Upper lobe of left lung (tissue), 6 donors: Measurements from ENCODE around the gene CCN2. TPM values are rescaled to one million over a fixed set of nuclear protein-coding genes. Genes with fewer than 3 reads are reported as not detected.

Experiments
- ATAC-seq, 2 donors: fragments of 200-7000 bp; cut with Tn5 transposase; one replicate each; pipeline ENCODE4 v1.9.1; 2022; ENCODE audit warnings: mild to moderate bottlenecking in 2 of 2, moderate library complexity in 2 of 2; ENCODE audit not compliant: low FRiP score in 2 of 2
- DNase-seq, 2 donors: peaks; one replicate each; pipeline ENCODE4 v3.0.0-alpha.2; 2019 to 2020
- H3K27ac ChIP-seq, 4 donors: fragments of 200-600 bp; sonication (generic); one replicate each; pipeline ENCODE4 v1.5.1; 2016 to 2019
- H3K27me3 ChIP-seq, 4 donors: fragments of 200-600 bp; sonication (generic); one replicate each; pipeline ENCODE4 v1.5.1; 2017 to 2019
- H3K36me3 ChIP-seq, 4 donors: fragments of 200-600 bp; sonication (generic); one replicate each; pipeline ENCODE4 v1.5.1; 2016 to 2019
- H3K4me1 ChIP-seq, 4 donors: fragments of 200-600 bp; sonication (generic); one replicate each; pipeline ENCODE4 v1.5.1; 2018 to 2019
- H3K4me3 ChIP-seq, 4 donors: fragments of 200-600 bp; sonication (generic); one replicate each; pipeline ENCODE4 v1.5.1; 2017 to 2019; ENCODE audit warnings: mild to moderate bottlenecking in 2 of 4, moderate library complexity in 1 of 4
- H3K9me3 ChIP-seq, 4 donors: fragments of 200-600 bp; sonication (generic); one replicate each; pipeline ENCODE4 v1.5.1; 2018 to 2019
- EP300 ChIP-seq, 4 donors: sonication (generic); formaldehyde crosslinking; IDR thresholded peaks; one replicate each; pipeline ENCODE4 v1.5.1; 2017; ENCODE audit warnings: antibody characterized with exemption in 4 of 4, control low read depth in 2 of 4
- POLR2A ChIP-seq, 4 donors: fragments of 450-650 bp; IDR thresholded peaks; one replicate each; pipeline ENCODE4 v1.5.1; 2016 to 2017; ENCODE audit warnings: antibody characterized with exemption in 4 of 4, mild to moderate bottlenecking in 2 of 4
- POLR2AphosphoS5 ChIP-seq, 2 donors: sonication (generic); formaldehyde crosslinking; IDR thresholded peaks; one replicate each; pipeline ENCODE4 v1.5.1; 2017; ENCODE audit warnings: antibody characterized with exemption in 2 of 2
- WGBS, 2 donors: methylation state at CpG; one replicate each; pipeline ENCODE4 v1.1.5; 2017 to 2018; 5-methylcytosine and 5-hydroxymethylcytosine counted together
- total RNA-seq, 6 donors: library from RNA; depleted of rRNA in 4 of 6; stranded (reverse); fragments of >200 nt in 4 of 6; gene quantifications; one replicate each; pipeline versions ENCODE4 v1.1.0 to v1.2.1, GENCODE V29; 2016 to 2021
- TF ChIP-seq, protein P1 (sequence below), 6 experiments: fragments of 450-650 bp in 4 of 6; fragments of 200-600 bp in 2 of 6; sonication (generic) in 2 of 6; IDR thresholded peaks; one replicate each; pipeline ENCODE4 v1.5.1; 2016 to 2019; ENCODE audit warnings: antibody characterized with exemption in 6 of 6
- donor health status: DM: no; HTN: no; CAD: no; lungs with moderate emphysema.
- donor health status: DM: no; HTN: yes; CAD: no; lungs with severe emphysema.

The CCN2 gene
- total RNA-seq, 6 donors from 2014 or later, result 96.4 to 320 (median 210) TPM

DNA sequence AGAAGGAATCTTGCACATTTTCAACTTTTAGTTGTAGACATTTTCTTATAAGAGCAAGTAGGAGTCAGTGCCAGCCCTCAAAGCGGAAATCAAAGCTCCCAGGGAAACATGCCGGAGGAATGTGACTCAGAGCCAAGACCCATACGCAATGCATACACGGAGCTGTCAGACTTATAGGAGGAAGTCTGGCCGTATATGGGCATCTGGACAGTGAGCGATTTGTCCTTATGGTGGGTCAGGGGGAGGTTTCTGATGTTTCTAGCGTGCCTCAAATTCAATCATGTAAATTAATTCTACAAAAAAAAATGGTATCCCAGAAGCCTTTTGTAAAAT is 3.6 kb upstream of the CCN2 start:
- WGBS, 2 donors, result 28 to 41% methylated on average over 7 of the region's 7 CpGs
- H3K4me3 ChIP-seq, result peak overlapping the region in 1 of 4 donors; percentile 23

DNA sequence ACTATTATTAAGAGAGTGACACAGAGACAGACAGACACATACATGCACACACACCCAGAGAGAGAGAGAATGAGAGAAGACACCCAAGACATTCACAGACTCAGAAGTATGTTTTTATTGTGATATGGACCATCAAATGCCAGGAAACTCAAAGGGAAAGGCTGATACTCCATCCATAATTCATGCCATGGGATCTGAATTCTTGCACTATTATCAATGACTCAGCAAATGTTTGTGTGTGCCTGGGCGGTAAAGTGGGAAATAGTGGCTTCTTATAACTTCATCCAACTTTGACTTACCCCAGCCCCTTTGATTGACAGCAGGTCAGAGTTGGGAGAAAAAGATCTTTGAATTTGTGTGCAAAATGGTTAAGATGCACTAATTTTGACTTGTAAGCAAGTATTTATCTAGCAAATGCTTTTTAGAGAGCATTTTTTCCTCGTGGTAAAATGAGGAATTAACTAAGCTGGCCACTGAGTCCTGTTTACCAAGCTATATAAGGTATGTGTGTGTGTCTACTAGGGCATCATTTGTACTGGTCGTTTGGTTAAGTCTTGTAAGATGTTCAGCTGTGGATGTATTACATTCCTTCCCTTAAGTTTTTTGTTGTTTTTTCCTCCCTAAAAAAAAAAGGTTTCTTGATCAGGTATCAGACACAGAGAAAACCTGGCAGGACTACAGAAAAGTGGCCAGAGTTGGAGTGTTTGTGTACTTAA is 3.0 kb upstream of the CCN2 start:
- peak overlapping the region in 3 of 4 donors; percentile 34 to 72 (median 44) for H3K27ac ChIP-seq
- no peak for DNase-seq
- H3K9me3 ChIP-seq, result no peaks in the 10 kb centered on the region
- ATAC-seq, result peak in 1 of 2 donors; percentile 1
- H3K27me3 ChIP-seq, result no peaks in the 10 kb centered on the region
- peaks cover 22 to 39% (median 26%) of the 10 kb centered on the region in 4 donors for H3K4me1 ChIP-seq
- 9 to 23% methylated on average over 3 of the region's 3 CpGs for whole genome bisulfite sequencing, 2 donors
- H3K36me3 ChIP-seq, result peaks cover 0 to 10% (median 2%) of the 10 kb centered on the region in 4 donors
- TF ChIP-seq POLR2A (IDR thresholded peaks at IDR 0.05) (no peak), POLR2AphosphoS5 (IDR thresholded peaks at IDR 0.05) (no peak), EP300 (IDR thresholded peaks at IDR 0.05) (no peak)
- TF ChIP-seq, protein P1, sequence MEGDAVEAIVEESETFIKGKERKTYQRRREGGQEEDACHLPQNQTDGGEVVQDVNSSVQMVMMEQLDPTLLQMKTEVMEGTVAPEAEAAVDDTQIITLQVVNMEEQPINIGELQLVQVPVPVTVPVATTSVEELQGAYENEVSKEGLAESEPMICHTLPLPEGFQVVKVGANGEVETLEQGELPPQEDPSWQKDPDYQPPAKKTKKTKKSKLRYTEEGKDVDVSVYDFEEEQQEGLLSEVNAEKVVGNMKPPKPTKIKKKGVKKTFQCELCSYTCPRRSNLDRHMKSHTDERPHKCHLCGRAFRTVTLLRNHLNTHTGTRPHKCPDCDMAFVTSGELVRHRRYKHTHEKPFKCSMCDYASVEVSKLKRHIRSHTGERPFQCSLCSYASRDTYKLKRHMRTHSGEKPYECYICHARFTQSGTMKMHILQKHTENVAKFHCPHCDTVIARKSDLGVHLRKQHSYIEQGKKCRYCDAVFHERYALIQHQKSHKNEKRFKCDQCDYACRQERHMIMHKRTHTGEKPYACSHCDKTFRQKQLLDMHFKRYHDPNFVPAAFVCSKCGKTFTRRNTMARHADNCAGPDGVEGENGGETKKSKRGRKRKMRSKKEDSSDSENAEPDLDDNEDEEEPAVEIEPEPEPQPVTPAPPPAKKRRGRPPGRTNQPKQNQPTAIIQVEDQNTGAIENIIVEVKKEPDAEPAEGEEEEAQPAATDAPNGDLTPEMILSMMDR (IDR thresholded peaks at IDR 0.05), result no peak
- no peak overlapping the region for H3K4me3 ChIP-seq

More for the DNA sequence above, 3.6 kb upstream of the CCN2 start:
- H3K27ac ChIP-seq, result peak overlapping the region in 3 of 4 donors; percentile 34 to 72 (median 44)
- DNase-seq (peak in 1 of 2 donors; percentile 61), ATAC-seq (peak in 1 of 2 donors; percentile 75)
- peaks cover 19 to 37% (median 24%) of the 10 kb centered on the region in 4 donors for H3K4me1 ChIP-seq
- H3K9me3 ChIP-seq, result no peaks in the 10 kb centered on the region
- H3K36me3 ChIP-seq, result peaks cover 0 to 5% (median 2%) of the 10 kb centered on the region in 4 donors
- TF ChIP-seq, protein P1 (IDR thresholded peaks at IDR 0.05), result no peak
- TF ChIP-seq POLR2A (IDR thresholded peaks at IDR 0.05) (no peak), POLR2AphosphoS5 (IDR thresholded peaks at IDR 0.05) (peak in 1 of 2 donors; percentile 33)
- no peaks in the 10 kb centered on the region for H3K27me3 ChIP-seq

DNA sequence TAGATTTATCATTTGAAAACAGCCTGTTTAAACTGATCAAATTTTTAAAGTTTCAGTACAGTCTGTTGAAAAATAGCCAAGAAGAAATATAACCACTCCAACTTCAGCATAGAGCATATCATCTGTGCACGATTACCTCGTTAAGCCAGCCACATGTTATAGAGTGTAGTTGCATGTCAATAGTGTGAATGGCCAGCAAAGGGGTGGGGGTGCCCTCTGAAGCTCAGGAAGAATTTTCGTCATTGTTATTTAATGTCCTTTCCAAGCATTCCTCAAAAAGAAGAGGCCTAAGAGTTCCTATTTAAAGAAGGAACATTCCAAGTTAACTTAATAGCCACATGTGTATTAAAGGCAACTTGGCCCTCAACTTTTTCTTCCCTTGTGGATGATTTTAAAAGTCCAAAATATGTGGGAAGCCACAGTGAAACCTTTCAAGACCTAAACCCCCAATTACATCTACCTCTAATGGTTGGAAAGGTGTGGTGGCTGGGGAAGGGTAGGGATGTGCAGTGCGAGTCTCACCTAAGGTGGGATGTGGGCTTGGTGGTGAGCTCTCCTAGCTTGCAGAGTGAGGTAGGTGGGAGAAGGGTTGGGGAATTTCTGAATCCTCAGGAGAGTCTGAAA is 1.8 kb upstream of the CCN2 start:
- Histone ChIP-seq H3K9me3 (no peaks in the 10 kb centered on the region), H3K36me3 (peaks cover 0 to 18% (median 2%) of the 10 kb centered on the region in 4 donors), H3K27me3 (no peaks in the 10 kb centered on the region), H3K4me3 (no peak overlapping the region), H3K27ac (no peak overlapping the region), H3K4me1 (peaks cover 23 to 39% (median 28%) of the 10 kb centered on the region in 4 donors)
- ATAC-seq (no peak), DNase-seq (no peak)
- WGBS, 2 donors, result 87% methylated on average over 4 of the region's 4 CpGs
- TF ChIP-seq POLR2A (IDR thresholded peaks at IDR 0.05), result no peak
- no peak for TF ChIP-seq EP300 (IDR thresholded peaks at IDR 0.05)

DNA sequence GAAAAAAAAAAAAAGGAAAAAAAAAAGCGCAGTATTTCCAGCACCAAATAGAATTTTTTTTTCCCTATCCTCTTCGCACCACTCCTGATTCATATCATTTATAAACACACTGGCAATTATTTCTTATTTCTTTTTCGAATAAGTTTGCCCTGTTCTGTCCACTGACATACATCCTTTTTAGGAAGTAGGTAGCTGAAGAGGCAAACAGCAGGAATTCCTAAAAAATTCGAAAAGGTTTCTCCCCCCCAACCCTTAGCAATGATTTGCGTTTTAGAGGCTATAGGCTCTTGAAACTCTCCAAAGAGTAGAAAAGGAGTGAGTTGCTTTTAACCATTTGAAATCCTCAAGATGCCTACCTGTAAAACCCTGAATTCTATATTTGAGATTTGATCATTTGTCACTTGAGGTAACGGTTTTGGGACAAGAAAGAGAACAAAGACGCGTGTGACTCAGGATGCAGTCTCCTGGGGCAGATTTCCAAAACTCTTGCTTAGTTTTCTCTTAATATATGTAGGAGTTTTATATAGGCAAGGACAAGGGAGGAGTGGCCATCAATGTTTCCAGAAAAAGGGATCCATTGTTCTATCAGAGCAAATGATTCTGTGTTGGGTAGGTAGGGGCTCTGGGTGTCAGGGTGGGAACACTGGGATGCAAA is 531 bp upstream of the CCN2 start:
- 24 to 31% methylated on average over 8 of the region's 8 CpGs for WGBS, 2 donors
- H3K9me3 ChIP-seq, result no peaks in the 10 kb centered on the region
- TF ChIP-seq POLR2AphosphoS5 (IDR thresholded peaks at IDR 0.05) (no peak), POLR2A (IDR thresholded peaks at IDR 0.05) (no peak), EP300 (IDR thresholded peaks at IDR 0.05) (no peak)
- TF ChIP-seq, protein P1 (IDR thresholded peaks at IDR 0.05), result no peak
- peaks cover 23 to 39% (median 28%) of the 10 kb centered on the region in 4 donors for H3K4me1 ChIP-seq
- peaks cover 0 to 18% (median 2%) of the 10 kb centered on the region in 4 donors for H3K36me3 ChIP-seq
- ATAC-seq (no peak), DNase-seq (no peak)
- H3K27ac ChIP-seq, result peak overlapping the region; percentile 40 to 94 (median 90)
- no peaks in the 10 kb centered on the region for H3K27me3 ChIP-seq
- peak overlapping the region in 3 of 4 donors; percentile 70 to 75 (median 72) for H3K4me3 ChIP-seq
